C4-2B (cell line): ENCODE results near the gene PPP3CA.

ENCODE experiments used
- CTCF ChIP-seq: fragments of 450-650 bp; conservative IDR thresholded peaks from 2 replicates; pipeline ENCODE4 v1.5.1; 2017; ENCODE audit warnings: mild to moderate bottlenecking
- ZFX ChIP-seq: fragments of 450-650 bp; IDR thresholded peaks from 2 replicates; pipeline ENCODE4 v1.6.1; 2017

- TF ChIP-seq CTCF = no peak
- TF ChIP-seq ZFX = no peak
These were observed 242.8 kb downstream of the PPP3CA start for GRCh38 chr4:101104312-101105052.
